Natural killer cell (primary cell): ENCODE results near the gene CUX1. TPM values are rescaled to one million over a fixed set of nuclear protein-coding genes. Genes with fewer than 3 reads are reported as not detected.

Experiments used
- ATAC-seq, 3 donors: fragments of 150-1000 bp in 2 of 3; fragments of 200-7000 bp in 1 of 3; cut with Tn5 transposase; 1 replicate in 1 of 3; 2 replicates in 2 of 3; pipeline ENCODE4 v1.10.0; 2021; ENCODE audit warnings: mild to moderate bottlenecking in 2 of 3, moderate library complexity in 2 of 3
- DNase-seq, 2 donors: peaks; one replicate each; pipeline versions ENCODE4 v3.0.0 to v3.0.0-alpha.2; 2013 to 2021; ENCODE audit warnings: mixed read lengths in 1 of 2
- H3K27ac ChIP-seq: one replicate; pipeline ENCODE4 v1.5.1; 2013; ENCODE audit warnings: mild to moderate bottlenecking, low read length
- H3K27me3 ChIP-seq: one replicate; pipeline ENCODE4 v1.6.1; 2013; ENCODE audit warnings: low read length; ENCODE audit not compliant: control insufficient read depth, insufficient read depth
- H3K36me3 ChIP-seq: one replicate; pipeline ENCODE4 v1.6.1; 2013; ENCODE audit warnings: low read length; ENCODE audit not compliant: control insufficient read depth, insufficient read depth
- H3K4me1 ChIP-seq: one replicate; pipeline ENCODE4 v1.6.1; 2013; ENCODE audit warnings: low read length; ENCODE audit not compliant: control insufficient read depth, insufficient read depth
- H3K4me3 ChIP-seq: one replicate; pipeline ENCODE4 v1.5.1; 2013; ENCODE audit warnings: low read length
- H3K9me3 ChIP-seq: one replicate; pipeline ENCODE4 v1.6.1; 2013; ENCODE audit warnings: low read length; ENCODE audit not compliant: control insufficient read depth, insufficient read depth
- H3K27ac Mint-ChIP-seq, 2 donors: one replicate each; pipeline ENCODE4 v1.8.0; 2022; ENCODE audit warnings: mild to moderate bottlenecking in 2 of 2, mixed read lengths in 2 of 2, moderate library complexity in 1 of 2
- H3K27me3 Mint-ChIP-seq, 2 donors: one replicate each; pipeline ENCODE4 v1.8.0; 2022; ENCODE audit warnings: low read depth in 2 of 2, mixed read lengths in 2 of 2
- H3K36me3 Mint-ChIP-seq: one replicate; pipeline ENCODE4 v1.8.0; 2022; ENCODE audit warnings: mixed read lengths
- H3K4me1 Mint-ChIP-seq, 2 donors: one replicate each; pipeline ENCODE4 v1.8.0; 2022; ENCODE audit warnings: mixed read lengths in 2 of 2
- H3K4me3 Mint-ChIP-seq: one replicate; pipeline ENCODE4 v1.8.0; 2022; ENCODE audit warnings: mild to moderate bottlenecking, moderate library complexity, mixed read lengths
- H3K9me3 Mint-ChIP-seq, 2 donors: one replicate each; pipeline ENCODE4 v1.8.0; 2022; ENCODE audit warnings: mixed read lengths in 2 of 2
- WGBS: methylation state at CpG from one replicate; pipeline ENCODE4 v1.1.7; 2013; ENCODE audit warnings: missing lambda C conversion rate; ENCODE audit not compliant: insufficient coverage; 5-methylcytosine and 5-hydroxymethylcytosine counted together
- intact Hi-C: fragments of 100-400 bp; cut with micrococcal nuclease; formaldehyde crosslinking; loops from one replicate; pipeline ENCODE4 v1.14.2; 2022
- total RNA-seq, 4 donors: library from RNA; stranded (reverse); fragments of 120-200 nt in 1 of 4; gene quantifications; one replicate each; pipeline versions ENCODE4 v1.2.3 to v1.2.4, GENCODE V29; 2013 to 2022
- TF ChIP-seq, protein P1 (sequence below): fragments of 200-600 bp; IDR thresholded peaks from one replicate; pipeline ENCODE4 v1.8.0; 2022; ENCODE audit warnings: antibody characterized with exemption

The CUX1 gene
- total RNA-seq, 3 donors from 2014 or later (not counting 1 experiment from before 2014, with no cell fraction given): 59.8 to 77.4 (median 73.6) TPM

DNA sequence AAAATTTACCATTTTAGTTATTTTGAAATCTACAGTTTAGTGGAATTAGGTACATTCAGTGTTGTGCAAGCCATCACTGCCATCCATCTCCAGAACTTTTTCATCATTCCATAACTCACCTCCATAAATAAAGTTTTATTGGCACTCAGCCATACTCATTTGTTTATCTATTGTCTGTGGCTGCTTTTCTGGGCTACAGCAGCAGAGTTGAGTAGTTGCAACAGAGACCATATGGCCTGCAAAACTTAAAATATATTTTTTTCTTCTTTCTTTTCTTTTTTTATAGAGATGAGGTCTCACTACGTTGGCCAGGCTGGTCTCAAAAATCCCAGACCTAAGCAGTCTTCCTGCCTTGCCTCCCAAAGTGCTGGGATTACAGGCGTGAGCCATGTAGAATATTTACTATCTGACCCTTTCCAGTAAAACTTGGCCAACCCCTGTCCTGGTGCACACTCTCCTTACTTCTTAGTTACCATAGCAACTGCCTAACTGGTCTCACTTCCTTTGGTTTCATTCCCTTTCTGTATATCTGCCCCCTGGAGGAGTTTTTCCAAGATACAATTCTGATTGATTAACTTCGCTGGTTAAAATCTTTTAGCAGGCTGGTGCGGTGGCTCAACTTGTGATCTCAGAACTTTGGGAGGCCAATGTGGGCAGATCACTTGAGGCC lies 133.2 kb downstream of the CUX1 start:
- WGBS: 92% methylated on average over 4 of the region's 4 CpGs
- H3K4me3 Mint-ChIP-seq: no peak overlapping the region
- H3K9me3 ChIP-seq: no peaks in the 10 kb centered on the region

DNA sequence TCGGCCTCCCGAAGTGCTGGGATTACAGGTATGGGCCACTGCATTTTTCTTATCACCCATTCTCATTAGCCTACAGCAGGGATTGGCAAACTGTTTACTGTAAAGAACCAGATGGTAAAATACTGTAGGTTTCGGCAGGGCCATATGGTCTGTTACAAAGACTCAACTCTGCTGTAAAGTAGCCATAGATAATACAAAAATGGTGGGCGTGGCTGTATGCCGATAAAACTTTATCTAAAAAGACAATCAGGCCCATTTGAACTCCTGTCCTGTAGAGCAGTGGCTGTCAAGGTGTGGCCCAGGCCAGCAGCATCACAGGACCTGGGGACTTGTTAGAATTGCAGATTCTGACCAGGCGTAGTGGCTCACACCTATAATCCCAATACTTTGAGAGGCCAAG lies 134.3 kb downstream of the CUX1 start:
- Mint-ChIP-seq H3K27me3 (no peaks in the 10 kb centered on the region), H3K4me3 (no peak overlapping the region), H3K4me1 (peaks cover 30 to 34% of the 10 kb centered on the region in 2 donors), H3K27ac (no peak overlapping the region), H3K36me3 (no peaks in the 10 kb centered on the region), H3K9me3 (no peaks in the 10 kb centered on the region)
- Histone ChIP-seq H3K27ac (no peak overlapping the region), H3K4me3 (no peak overlapping the region), H3K27me3 (no peaks in the 10 kb centered on the region), H3K9me3 (no peaks in the 10 kb centered on the region), H3K36me3 (no peaks in the 10 kb centered on the region), H3K4me1 (no peaks in the 10 kb centered on the region)
- WGBS: 95% methylated on average over 5 of the region's 6 CpGs
- DNase-seq (no peak), ATAC-seq (no peak)
- intact Hi-C loops: no loop called here
- TF ChIP-seq, protein P1, sequence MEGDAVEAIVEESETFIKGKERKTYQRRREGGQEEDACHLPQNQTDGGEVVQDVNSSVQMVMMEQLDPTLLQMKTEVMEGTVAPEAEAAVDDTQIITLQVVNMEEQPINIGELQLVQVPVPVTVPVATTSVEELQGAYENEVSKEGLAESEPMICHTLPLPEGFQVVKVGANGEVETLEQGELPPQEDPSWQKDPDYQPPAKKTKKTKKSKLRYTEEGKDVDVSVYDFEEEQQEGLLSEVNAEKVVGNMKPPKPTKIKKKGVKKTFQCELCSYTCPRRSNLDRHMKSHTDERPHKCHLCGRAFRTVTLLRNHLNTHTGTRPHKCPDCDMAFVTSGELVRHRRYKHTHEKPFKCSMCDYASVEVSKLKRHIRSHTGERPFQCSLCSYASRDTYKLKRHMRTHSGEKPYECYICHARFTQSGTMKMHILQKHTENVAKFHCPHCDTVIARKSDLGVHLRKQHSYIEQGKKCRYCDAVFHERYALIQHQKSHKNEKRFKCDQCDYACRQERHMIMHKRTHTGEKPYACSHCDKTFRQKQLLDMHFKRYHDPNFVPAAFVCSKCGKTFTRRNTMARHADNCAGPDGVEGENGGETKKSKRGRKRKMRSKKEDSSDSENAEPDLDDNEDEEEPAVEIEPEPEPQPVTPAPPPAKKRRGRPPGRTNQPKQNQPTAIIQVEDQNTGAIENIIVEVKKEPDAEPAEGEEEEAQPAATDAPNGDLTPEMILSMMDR: no peak

More for the DNA sequence above, 133.2 kb downstream of the CUX1 start:
- no peak overlapping the region for H3K27ac ChIP-seq
- Mint-ChIP-seq H3K27ac (no peak overlapping the region), H3K36me3 (no peaks in the 10 kb centered on the region), H3K4me1 (peaks cover 35 to 42% of the 10 kb centered on the region in 2 donors), H3K9me3 (no peaks in the 10 kb centered on the region), H3K27me3 (no peaks in the 10 kb centered on the region)
- DNase-seq: no peak
- no peak overlapping the region for H3K4me3 ChIP-seq
- H3K4me1 ChIP-seq: no peaks in the 10 kb centered on the region
- H3K36me3 ChIP-seq: no peaks in the 10 kb centered on the region
- no peaks in the 10 kb centered on the region for H3K27me3 ChIP-seq
- intact Hi-C loops: no loop called here
- TF ChIP-seq, protein P1: no peak
- ATAC-seq: no peak

DNA sequence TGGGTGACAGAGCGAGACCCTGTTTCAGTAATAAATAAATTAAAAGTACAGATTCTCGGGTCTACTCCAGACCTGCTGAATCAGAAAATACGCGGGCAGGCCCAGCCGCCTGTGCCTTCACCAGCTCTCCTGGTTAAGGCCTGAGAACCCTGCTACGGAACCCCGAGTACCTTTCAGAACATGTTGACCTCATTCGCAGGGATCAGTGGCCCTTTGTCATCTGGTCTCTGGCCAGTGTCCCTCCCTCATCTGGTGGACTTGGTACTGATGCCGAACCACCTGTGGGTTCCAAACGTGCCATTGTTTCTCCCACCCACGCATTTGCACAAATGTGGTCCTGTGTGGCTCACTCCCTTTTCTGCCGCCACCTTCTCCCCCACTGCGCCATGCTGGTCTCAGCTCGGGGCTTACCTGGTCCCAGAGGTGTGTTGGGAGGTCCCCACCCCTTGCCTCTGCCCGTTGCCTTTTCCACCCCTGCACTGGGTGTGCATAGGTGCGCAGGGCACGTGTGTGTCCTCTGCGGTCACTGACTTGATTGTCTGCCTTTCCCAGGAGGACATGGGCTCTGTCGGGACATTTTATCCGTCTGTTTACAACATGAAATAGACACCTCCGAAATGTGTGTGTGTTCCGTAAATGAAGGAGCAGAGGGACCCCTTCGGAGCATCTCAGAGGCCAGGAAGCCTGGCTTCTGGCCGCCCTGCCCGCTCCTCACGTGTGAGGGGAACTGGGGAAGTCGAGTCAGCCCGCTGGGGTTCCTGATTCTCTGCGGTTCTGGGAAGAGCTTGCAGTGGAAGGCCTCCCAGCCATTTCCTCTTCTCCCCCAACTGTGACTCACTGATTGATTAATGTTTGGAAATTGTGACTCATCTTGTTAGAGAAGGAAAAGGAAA lies 135.2 kb downstream of the CUX1 start:
- peaks cover 30 to 32% of the 10 kb centered on the region in 2 donors for H3K4me1 Mint-ChIP-seq
- TF ChIP-seq, protein P1: no peak
- no peaks in the 10 kb centered on the region for H3K9me3 Mint-ChIP-seq
- Histone ChIP-seq H3K27me3 (no peaks in the 10 kb centered on the region), H3K4me3 (no peak overlapping the region), H3K27ac (no peak overlapping the region), H3K36me3 (no peaks in the 10 kb centered on the region), H3K4me1 (no peaks in the 10 kb centered on the region), H3K9me3 (no peaks in the 10 kb centered on the region)
- no peak overlapping the region for H3K4me3 Mint-ChIP-seq
- intact Hi-C loops: no loop called here
- DNase-seq: no peak
- no peaks in the 10 kb centered on the region for H3K36me3 Mint-ChIP-seq
- H3K27me3 Mint-ChIP-seq: no peaks in the 10 kb centered on the region
- no peak for ATAC-seq
- no peak overlapping the region for H3K27ac Mint-ChIP-seq
- 90% methylated on average over 29 of the region's 29 CpGs for WGBS
